SIG-M5 (cell line): ENCODE data around the gene PASK.

Source experiments
- DNase-seq: peaks from one replicate; lab custom pipeline; 2025; lab: John Stamatoyannopoulos, UW

The PASK gene

GRCh38 chr2:241179899-241180298, 30.6 kb upstream of the PASK start:
- DNase-seq = no peak

GRCh38 chr2:241178961-241179360, 29.7 kb upstream of the PASK start:
- DNase-seq = no peak

- DNase-seq = no peak
These were observed 28.5 kb upstream of the PASK start for GRCh38 chr2:241177526-241178334.

GRCh38 chr2:241173557-241173956, 24.3 kb upstream of the PASK start:
- no peak for DNase-seq

- no peak for DNase-seq
These were observed 19.1 kb upstream of the PASK start for GRCh38 chr2:241168366-241168765.

GRCh38 chr2:241163601-241164118, 14.4 kb upstream of the PASK start:
- no peak for DNase-seq

GRCh38 chr2:241161646-241162281, 12.5 kb upstream of the PASK start:
- DNase-seq = no peak

- DNase-seq = no peak
These were observed 11.0 kb upstream of the PASK start for GRCh38 chr2:241160318-241160717.

- DNase-seq = no peak
These were observed 9.8 kb upstream of the PASK start for GRCh38 chr2:241159116-241159515.

GRCh38 chr2:241158546-241158900, 9.3 kb upstream of the PASK start:
- no peak for DNase-seq

- DNase-seq = no peak
These were observed 8.7 kb upstream of the PASK start for GRCh38 chr2:241157841-241158545.

GRCh38 chr2:241156971-241157441, 7.7 kb upstream of the PASK start:
- no peak for DNase-seq

- no peak for DNase-seq
These were observed 6.7 kb upstream of the PASK start for GRCh38 chr2:241155936-241156335.

- DNase-seq = no peak
These were observed 5.6 kb upstream of the PASK start for GRCh38 chr2:241154915-241155314.

GRCh38 chr2:241153616-241154015, 4.3 kb upstream of the PASK start:
- DNase-seq = no peak

GRCh38 chr2:241151934-241152660, 2.8 kb upstream of the PASK start:
- no peak for DNase-seq

- no peak for DNase-seq
These were observed 1.6 kb upstream of the PASK start for GRCh38 chr2:241150660-241151530.

GRCh38 chr2:241149925-241150659, 820 bp upstream of the PASK start, which contains the start of gene PPP1R7:
TSS of gene PPP1R7 (plus strand) at chr2:241150467. CDS start at chr2:241150496, 29 bp downstream.
- peak; percentile 75 for DNase-seq

GRCh38 chr2:241149675-241149924, 328 bp upstream of the PASK start:
- DNase-seq = no peak

- DNase-seq = no peak
These were observed 1.0 kb downstream of the PASK start for GRCh38 chr2:241148239-241148638.

GRCh38 chr2:241147336-241147735, 1.9 kb downstream of the PASK start:
- DNase-seq = no peak
